Measurements from ENCODE around the gene TMEM204. TPM values are rescaled to one million over a fixed set of nuclear protein-coding genes. Genes with fewer than 3 reads are reported as not detected.

TMEM204 gene
- polyA plus RNA-seq, 1 experiment = 6.2 TPM

GRCh38 chr16:1530883-1531637 lies 2.4 kb upstream of the TMEM204 start:
- no peak overlapping the region for H3K27ac ChIP-seq (ENCODE audit: low read depth, low read length)
- H3K9me3 ChIP-seq (ENCODE audit: control insufficient read depth, insufficient read depth, low read length) = peaks cover 6% of the 10 kb centered on the region; the same call in 1 of the 2 replicates
- no peak overlapping the region for H3K4me3 ChIP-seq (ENCODE audit: low read depth, low read length)
- no peaks in the 10 kb centered on the region for H3K27me3 ChIP-seq (ENCODE audit: control insufficient read depth, insufficient read depth, low read length)
- CTCF ChIA-PET = no interaction called here
- DNase-seq (ENCODE audit: low read depth, low spot score) = peak; percentile 11
- no peak for TF ChIP-seq CTCF (IDR thresholded peaks at IDR 0.05; ENCODE audit: low read depth, low read length)
- POLR2A ChIA-PET = no interaction called here

GRCh38 chr16:1531638-1531910 lies 1.9 kb upstream of the TMEM204 start:
- DNase-seq (ENCODE audit: low read depth, low spot score) = no peak
- H3K27ac ChIP-seq (ENCODE audit: low read depth, low read length) = no peak overlapping the region
- no peak overlapping the region for H3K4me3 ChIP-seq (ENCODE audit: low read depth, low read length)
- peaks cover 6% of the 10 kb centered on the region; the same call in 1 of the 2 replicates for H3K9me3 ChIP-seq (ENCODE audit: control insufficient read depth, insufficient read depth, low read length)
- POLR2A ChIA-PET = no interaction called here
- CTCF ChIA-PET = no interaction called here
- H3K27me3 ChIP-seq (ENCODE audit: control insufficient read depth, insufficient read depth, low read length) = no peaks in the 10 kb centered on the region
- no peak for TF ChIP-seq CTCF (IDR thresholded peaks at IDR 0.05; ENCODE audit: low read depth, low read length)

GRCh38 chr16:1532081-1532760 lies 1.2 kb upstream of the TMEM204 start:
- Histone ChIP-seq H3K9me3 (ENCODE audit: control insufficient read depth, insufficient read depth, low read length) (peaks cover 6% of the 10 kb centered on the region; the same call in 1 of the 2 replicates), H3K27ac (ENCODE audit: low read depth, low read length) (no peak overlapping the region), H3K27me3 (ENCODE audit: control insufficient read depth, insufficient read depth, low read length) (no peaks in the 10 kb centered on the region), H3K4me3 (ENCODE audit: low read depth, low read length) (no peak overlapping the region)
- DNase-seq (ENCODE audit: low read depth, low spot score) = no peak
- CTCF ChIA-PET = no interaction called here
- POLR2A ChIA-PET = no interaction called here
- no peak for TF ChIP-seq CTCF (IDR thresholded peaks at IDR 0.05; ENCODE audit: low read depth, low read length)

GRCh38 chr16:1532771-1533170 lies 695 bp upstream of the TMEM204 start:
- H3K9me3 ChIP-seq (ENCODE audit: control insufficient read depth, insufficient read depth, low read length) = peaks cover 6% of the 10 kb centered on the region; the same call in 1 of the 2 replicates
- no peak for DNase-seq (ENCODE audit: low read depth, low spot score)
- ChIA-PET POLR2A (no interaction called here), CTCF (no interaction called here)
- H3K27me3 ChIP-seq (ENCODE audit: control insufficient read depth, insufficient read depth, low read length) = no peaks in the 10 kb centered on the region
- no peak for TF ChIP-seq CTCF (IDR thresholded peaks at IDR 0.05; ENCODE audit: low read depth, low read length)
- peak overlapping the region; percentile 81 for H3K27ac ChIP-seq (ENCODE audit: low read depth, low read length)
- H3K4me3 ChIP-seq (ENCODE audit: low read depth, low read length) = no peak overlapping the region

All from AG04450 (cell line).